GDM1 (cell line): Measurements from ENCODE around the gene PCDH10.
"Not testable (repeated sequence)": the region's sequence is repeated elsewhere in the genome, so short reads cannot be mapped to it uniquely, and the experiment has no call there.

Experiments used
- DNase-seq: peaks from one replicate; lab custom pipeline; 2025; lab: John Stamatoyannopoulos, UW

The PCDH10 gene

GRCh38 chr4:133150486-133151340 is 1.6 kb downstream of the PCDH10 start:
- DNase-seq = no peak

GRCh38 chr4:133151341-133151690 is 2.2 kb downstream of the PCDH10 start:
- DNase-seq = no peak

GRCh38 chr4:133151691-133152329 is 2.7 kb downstream of the PCDH10 start:
- no peak for DNase-seq

DNA sequence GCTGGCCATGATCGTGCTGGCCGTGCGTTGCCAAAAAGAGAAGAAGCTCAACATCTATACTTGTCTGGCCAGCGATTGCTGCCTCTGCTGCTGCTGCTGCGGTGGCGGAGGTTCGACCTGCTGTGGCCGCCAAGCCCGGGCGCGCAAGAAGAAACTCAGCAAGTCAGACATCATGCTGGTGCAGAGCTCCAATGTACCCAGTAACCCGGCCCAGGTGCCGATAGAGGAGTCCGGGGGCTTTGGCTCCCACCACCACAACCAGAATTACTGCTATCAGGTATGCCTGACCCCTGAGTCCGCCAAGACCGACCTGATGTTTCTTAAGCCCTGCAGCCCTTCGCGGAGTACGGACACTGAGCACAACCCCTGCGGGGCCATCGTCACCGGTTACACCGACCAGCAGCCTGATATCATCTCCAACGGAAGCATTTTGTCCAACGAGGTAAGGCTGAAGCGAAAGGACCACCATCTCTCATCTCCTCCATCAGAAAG is 3.3 kb downstream of the PCDH10 start:
- no peak for DNase-seq

- DNase-seq = no peak
These were observed 3.9 kb downstream of the PCDH10 start for GRCh38 chr4:133152831-133153481.

- peak; percentile 2 for DNase-seq
These were observed 5.6 kb downstream of the PCDH10 start for GRCh38 chr4:133154725-133155124.

GRCh38 chr4:133156096-133156495 is 7.0 kb downstream of the PCDH10 start:
- no peak for DNase-seq

DNA sequence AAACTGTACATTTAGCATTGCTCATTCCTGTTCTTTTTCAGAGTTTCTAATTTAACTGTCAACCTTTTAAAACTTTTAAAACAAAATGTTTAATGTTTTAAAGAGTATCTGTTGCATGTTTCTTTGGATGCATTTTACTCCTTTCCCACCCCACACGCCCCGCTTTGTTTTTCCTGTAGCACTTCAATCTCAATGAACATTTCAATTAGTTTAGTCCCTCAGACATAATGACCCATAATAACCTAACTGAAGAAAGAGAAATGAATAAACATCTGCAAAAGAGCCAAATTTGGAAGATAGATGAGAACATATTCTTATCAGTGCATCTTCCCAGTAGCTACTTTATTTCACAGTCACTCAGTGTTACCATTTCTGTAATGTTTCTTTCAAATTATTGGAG is 7.5 kb downstream of the PCDH10 start:
- no peak for DNase-seq

GRCh38 chr4:133157460-133158160 is 8.5 kb downstream of the PCDH10 start:
- peak; percentile 18 for DNase-seq

- DNase-seq = no peak
These were observed 11.8 kb downstream of the PCDH10 start for GRCh38 chr4:133160853-133161252.

- no peak for DNase-seq
These were observed 12.6 kb downstream of the PCDH10 start for GRCh38 chr4:133161570-133162295.

DNA sequence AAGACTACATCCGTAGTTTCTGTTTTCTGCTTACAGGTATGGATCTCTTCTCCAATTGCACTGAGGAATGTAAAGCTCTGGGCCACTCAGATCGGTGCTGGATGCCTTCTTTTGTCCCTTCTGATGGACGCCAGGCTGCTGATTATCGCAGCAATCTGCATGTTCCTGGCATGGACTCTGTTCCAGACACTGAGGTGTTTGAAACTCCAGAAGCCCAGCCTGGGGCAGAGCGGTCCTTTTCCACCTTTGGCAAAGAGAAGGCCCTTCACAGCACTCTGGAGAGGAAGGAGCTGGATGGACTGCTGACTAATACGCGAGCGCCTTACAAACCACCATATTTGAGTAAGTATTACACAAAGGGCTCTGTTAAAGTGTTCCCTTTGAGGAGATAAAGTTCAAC is 13.8 kb downstream of the PCDH10 start:
- DNase-seq = no peak

DNA sequence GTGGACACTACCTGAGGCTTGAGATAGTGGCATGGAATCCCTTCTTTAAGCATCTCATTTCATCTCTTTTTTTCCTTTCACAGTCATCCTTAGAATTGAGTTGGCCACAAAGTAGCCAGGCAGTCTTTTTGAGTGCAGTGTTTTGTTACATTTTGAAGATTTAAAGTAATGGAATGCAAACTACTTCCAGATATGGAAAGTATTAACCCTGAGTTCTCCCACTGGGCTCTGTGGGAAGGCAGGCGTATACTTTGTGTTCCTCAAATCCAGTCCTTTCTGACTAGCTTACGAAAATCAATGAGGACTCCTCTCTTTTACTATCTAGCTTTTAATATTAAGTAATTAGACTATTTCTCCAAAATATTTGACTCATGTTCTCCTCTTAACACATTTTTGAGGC is 29.9 kb downstream of the PCDH10 start:
- DNase-seq = no peak

DNA sequence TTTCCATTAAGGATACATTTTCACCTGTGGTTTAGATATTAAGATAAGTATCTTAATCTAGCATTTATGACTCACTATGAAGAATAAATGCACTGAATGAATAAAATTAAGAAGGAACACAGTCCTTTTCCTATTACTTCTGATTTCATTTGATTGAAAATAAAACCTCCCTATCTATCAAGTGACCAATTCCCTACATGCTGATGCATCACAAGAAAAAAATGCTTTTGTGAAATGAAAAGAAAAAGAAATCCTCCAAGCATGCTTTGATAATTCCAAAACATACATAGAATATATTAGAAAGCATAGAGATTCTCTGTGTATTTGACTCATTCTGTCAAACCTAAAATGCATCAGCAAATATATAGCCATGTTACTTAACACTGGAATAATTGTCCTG is 37.1 kb downstream of the PCDH10 start:
- DNase-seq = no peak

GRCh38 chr4:133186845-133187244 is 37.8 kb downstream of the PCDH10 start:
- DNase-seq = no peak

- no peak for DNase-seq
These were observed 39.5 kb downstream of the PCDH10 start for GRCh38 chr4:133188433-133189146.

DNA sequence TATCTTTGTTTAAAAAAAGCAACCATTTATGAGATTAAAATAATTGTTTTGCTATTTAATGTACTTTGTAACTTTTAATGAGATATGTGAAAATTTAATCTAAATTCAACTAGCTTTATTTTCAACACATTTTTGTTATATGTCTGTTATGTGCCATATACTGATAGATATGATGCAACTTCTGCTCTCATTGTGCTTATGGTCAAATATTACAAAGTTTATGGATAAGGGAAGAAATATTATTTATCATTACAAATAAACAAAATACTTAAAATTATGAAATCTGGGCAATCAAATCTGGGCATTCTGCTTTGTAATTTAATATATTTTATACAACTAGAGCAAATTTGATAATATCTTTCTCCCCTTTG is 40.0 kb downstream of the PCDH10 start:
- no peak for DNase-seq

DNA sequence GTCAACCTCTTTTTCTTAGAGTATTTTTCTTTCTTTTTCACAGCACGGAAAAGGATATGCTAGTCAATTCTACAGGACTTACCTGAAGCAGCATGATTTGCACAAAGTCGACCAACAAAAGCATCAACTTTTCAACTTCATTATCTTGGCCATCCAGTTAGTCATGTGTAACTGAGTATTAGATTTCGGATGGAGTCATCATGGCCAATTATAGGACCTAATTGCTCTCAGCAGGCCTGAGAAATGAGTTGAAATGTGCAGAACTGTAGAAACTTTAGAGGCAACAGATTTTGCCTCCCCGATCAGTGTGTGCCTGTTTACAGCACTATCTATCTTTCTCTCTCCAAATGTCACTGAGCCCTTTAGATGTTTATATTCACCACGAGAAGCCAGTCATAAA is 41.0 kb downstream of the PCDH10 start:
- DNase-seq = no peak

DNA sequence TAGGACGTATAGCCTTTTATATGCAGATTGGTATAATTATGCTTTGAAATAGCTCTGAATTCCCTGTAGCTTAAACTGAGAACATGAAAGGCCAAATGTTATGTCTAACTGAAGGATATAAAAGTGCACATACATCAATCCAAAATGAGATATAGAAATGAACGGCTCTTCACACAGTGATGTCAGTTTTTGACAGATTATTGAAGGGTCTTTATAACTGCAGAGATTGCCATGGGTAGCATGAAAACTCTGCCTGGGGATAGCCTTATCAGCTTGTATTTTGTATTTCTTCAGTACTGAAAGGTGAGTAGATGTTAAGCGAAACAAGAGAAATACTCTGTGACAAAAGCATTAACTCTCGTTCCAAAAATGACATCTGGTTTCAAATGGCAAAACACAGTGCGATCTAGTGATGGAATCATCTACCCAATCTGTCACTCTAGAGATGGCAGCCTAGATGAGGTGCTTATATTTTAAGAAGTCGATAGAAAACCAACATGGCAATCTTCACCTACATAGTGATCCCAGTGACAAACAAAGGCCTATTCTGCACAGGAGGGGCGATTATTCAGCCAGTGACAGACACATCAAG is 59.7 kb downstream of the PCDH10 start:
- DNase-seq = no peak

DNA sequence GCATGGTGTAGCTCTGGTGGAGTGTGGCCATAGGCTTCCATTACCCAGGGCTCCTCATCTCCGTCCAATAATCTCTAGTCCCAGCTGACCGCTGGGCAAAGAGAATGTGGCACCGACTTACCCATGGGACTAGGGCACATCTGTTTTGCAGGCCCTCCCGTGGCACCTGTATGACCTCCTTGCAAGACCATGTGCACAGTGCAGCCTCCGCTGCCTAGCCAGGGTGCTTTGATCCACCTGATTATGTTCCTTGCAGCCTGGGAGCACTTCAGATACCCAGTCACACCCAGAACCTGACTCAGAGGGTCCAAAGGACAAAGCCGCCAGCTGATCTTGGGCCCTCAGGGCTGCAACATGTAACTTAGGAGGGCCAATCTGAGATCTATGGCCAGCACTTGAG is 84.8 kb downstream of the PCDH10 start:
- no peak for DNase-seq

DNA sequence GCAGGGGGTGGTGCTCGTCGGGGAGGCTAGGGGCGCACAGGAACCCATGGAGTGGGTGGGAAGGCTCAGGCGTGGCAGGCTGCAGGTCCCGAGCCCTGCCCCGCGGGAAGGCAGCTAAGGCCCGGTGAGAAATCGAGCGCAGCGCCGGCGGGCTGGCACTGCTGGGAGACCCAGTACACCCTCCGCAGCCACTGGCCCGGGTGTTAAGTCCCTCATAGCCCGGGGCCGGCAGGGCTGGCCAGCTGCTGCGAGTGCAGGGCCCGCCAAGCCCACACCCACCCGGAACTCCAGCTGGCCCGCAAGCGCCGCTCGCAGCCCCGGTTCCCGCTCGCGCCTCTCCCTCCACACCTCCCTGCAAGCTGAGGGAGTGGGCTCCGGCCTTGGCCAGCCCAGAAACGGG is 91.4 kb downstream of the PCDH10 start:
- DNase-seq = not testable (repeated sequence)
